ENCODE data around the gene FAM219B.

DNA sequence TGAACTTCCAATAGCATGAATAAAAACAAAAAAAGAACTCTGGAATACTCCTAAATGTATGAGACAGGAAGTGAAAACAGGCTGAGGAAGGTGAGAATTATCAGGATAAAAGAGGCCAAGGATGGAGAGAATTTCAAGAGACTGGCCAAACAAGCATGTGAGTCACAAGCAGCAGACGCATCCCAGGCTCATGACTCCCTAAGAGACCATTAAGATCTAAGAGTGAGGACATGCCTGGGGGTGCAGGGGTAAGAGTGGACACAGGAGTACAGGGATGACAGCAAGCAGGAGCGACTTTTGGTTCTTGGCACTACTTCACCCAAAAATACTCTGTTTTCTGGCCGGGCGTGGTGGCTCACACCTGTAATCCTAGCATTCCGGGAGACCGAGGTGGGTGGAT lies 40.6 kb downstream of the FAM219B start:
- TF ChIP-seq, protein P1, sequence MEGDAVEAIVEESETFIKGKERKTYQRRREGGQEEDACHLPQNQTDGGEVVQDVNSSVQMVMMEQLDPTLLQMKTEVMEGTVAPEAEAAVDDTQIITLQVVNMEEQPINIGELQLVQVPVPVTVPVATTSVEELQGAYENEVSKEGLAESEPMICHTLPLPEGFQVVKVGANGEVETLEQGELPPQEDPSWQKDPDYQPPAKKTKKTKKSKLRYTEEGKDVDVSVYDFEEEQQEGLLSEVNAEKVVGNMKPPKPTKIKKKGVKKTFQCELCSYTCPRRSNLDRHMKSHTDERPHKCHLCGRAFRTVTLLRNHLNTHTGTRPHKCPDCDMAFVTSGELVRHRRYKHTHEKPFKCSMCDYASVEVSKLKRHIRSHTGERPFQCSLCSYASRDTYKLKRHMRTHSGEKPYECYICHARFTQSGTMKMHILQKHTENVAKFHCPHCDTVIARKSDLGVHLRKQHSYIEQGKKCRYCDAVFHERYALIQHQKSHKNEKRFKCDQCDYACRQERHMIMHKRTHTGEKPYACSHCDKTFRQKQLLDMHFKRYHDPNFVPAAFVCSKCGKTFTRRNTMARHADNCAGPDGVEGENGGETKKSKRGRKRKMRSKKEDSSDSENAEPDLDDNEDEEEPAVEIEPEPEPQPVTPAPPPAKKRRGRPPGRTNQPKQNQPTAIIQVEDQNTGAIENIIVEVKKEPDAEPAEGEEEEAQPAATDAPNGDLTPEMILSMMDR (IDR thresholded peaks at IDR 0.05): no peak
- no peak for TF ChIP-seq POLR2A (IDR thresholded peaks at IDR 0.05)
